Subcutaneous abdominal adipose tissue (tissue), 5 donors: ENCODE data around the gene KCNK17.
A peak's percentile ranks its signal among the peaks of the same experiment; 100 is the strongest.

ENCODE experiments used
- H3K27ac ChIP-seq: one replicate; pipeline ENCODE4 v1.7.0; 2013; ENCODE audit warnings: low read depth, mild to moderate bottlenecking, inconsistent platforms, low read length, moderate library complexity
- H3K27me3 ChIP-seq, 5 donors: one replicate each; pipeline ENCODE4 v1.7.0; 2013; ENCODE audit warnings: low read length in 5 of 5, inconsistent platforms in 1 of 5; ENCODE audit not compliant: control insufficient read depth in 5 of 5, insufficient read depth in 4 of 5
- H3K36me3 ChIP-seq, 5 donors: one replicate each; pipeline ENCODE4 v1.7.0; 2013; ENCODE audit warnings: low read length in 5 of 5; ENCODE audit not compliant: control insufficient read depth in 5 of 5, insufficient read depth in 5 of 5
- H3K4me1 ChIP-seq, 5 donors: one replicate each; pipeline ENCODE4 v1.7.0; 2013; ENCODE audit warnings: low read length in 5 of 5, mild to moderate bottlenecking in 3 of 5, moderate library complexity in 1 of 5; ENCODE audit not compliant: control insufficient read depth in 5 of 5, insufficient read depth in 5 of 5
- H3K4me3 ChIP-seq, 5 donors: one replicate each; pipeline ENCODE4 v1.7.0; 2013; ENCODE audit warnings: low read length in 5 of 5, low read depth in 1 of 5
- H3K9ac ChIP-seq, 5 donors: one replicate each; pipeline ENCODE4 v1.7.0; 2013; ENCODE audit warnings: low read length in 5 of 5, mild to moderate bottlenecking in 4 of 5, moderate library complexity in 3 of 5
- H3K9me3 ChIP-seq, 5 donors: one replicate each; pipeline ENCODE4 v1.7.0; 2013; ENCODE audit warnings: low read length in 5 of 5; ENCODE audit not compliant: control insufficient read depth in 5 of 5
- donor health status: healthy.
- donor health status: healthy.
- donor health status: healthy.
- donor health status: healthy.
- donor health status: healthy.

The KCNK17 gene

GRCh38 chr6:39303425-39304153 lies 10.6 kb downstream of the KCNK17 start:
- Histone ChIP-seq H3K4me1 (peaks cover 0 to 7% (median 3%) of the 10 kb centered on the region in 5 donors), H3K36me3 (no peaks in the 10 kb centered on the region), H3K27me3 (no peaks in the 10 kb centered on the region), H3K9me3 (peaks cover 0 to 5% (median 0%) of the 10 kb centered on the region in 5 donors), H3K9ac (no peak overlapping the region), H3K4me3 (no peak overlapping the region), H3K27ac (no peak overlapping the region)

GRCh38 chr6:39302669-39303424 lies 11.4 kb downstream of the KCNK17 start:
- H3K4me3 ChIP-seq = peak overlapping the region in 4 of 5 donors; percentile 28 to 57 (median 52)
- H3K27ac ChIP-seq = no peak overlapping the region
- H3K4me1 ChIP-seq = peaks cover 2 to 14% (median 6%) of the 10 kb centered on the region in 5 donors
- no peaks in the 10 kb centered on the region for H3K27me3 ChIP-seq
- no peak overlapping the region for H3K9ac ChIP-seq
- H3K9me3 ChIP-seq = peaks cover 0 to 5% (median 0%) of the 10 kb centered on the region in 5 donors
- no peaks in the 10 kb centered on the region for H3K36me3 ChIP-seq

GRCh38 chr6:39302011-39302410 lies 12.2 kb downstream of the KCNK17 start:
- Histone ChIP-seq H3K9ac (no peak overlapping the region), H3K27me3 (no peaks in the 10 kb centered on the region), H3K4me3 (no peak overlapping the region), H3K9me3 (peaks cover 0 to 5% (median 0%) of the 10 kb centered on the region in 5 donors), H3K27ac (no peak overlapping the region), H3K36me3 (no peaks in the 10 kb centered on the region), H3K4me1 (peaks cover 4 to 23% (median 15%) of the 10 kb centered on the region in 5 donors)

- Histone ChIP-seq H3K27me3 (no peaks in the 10 kb centered on the region), H3K9me3 (peaks cover 0 to 5% (median 0%) of the 10 kb centered on the region in 5 donors), H3K27ac (no peak overlapping the region), H3K36me3 (no peaks in the 10 kb centered on the region), H3K4me3 (no peak overlapping the region), H3K4me1 (peaks cover 6 to 27% (median 19%) of the 10 kb centered on the region in 5 donors), H3K9ac (no peak overlapping the region)
Observed at GRCh38 chr6:39301606-39302005, 12.6 kb downstream of the KCNK17 start.

- Histone ChIP-seq H3K4me1 (peaks cover 8 to 35% (median 27%) of the 10 kb centered on the region in 5 donors), H3K27me3 (no peaks in the 10 kb centered on the region), H3K36me3 (no peaks in the 10 kb centered on the region), H3K4me3 (no peak overlapping the region), H3K27ac (no peak overlapping the region), H3K9me3 (peaks cover 0 to 5% (median 0%) of the 10 kb centered on the region in 5 donors), H3K9ac (no peak overlapping the region)
Observed at GRCh38 chr6:39300739-39301138, 13.5 kb downstream of the KCNK17 start.

GRCh38 chr6:39298061-39298460 lies 16.2 kb downstream of the KCNK17 start:
- peaks cover 8 to 39% (median 28%) of the 10 kb centered on the region in 5 donors for H3K4me1 ChIP-seq
- H3K9ac ChIP-seq = no peak overlapping the region
- no peaks in the 10 kb centered on the region for H3K9me3 ChIP-seq
- no peaks in the 10 kb centered on the region for H3K27me3 ChIP-seq
- no peaks in the 10 kb centered on the region for H3K36me3 ChIP-seq
- no peak overlapping the region for H3K27ac ChIP-seq
- no peak overlapping the region for H3K4me3 ChIP-seq

- Histone ChIP-seq H3K4me3 (peak overlapping the region in 1 of 5 donors; percentile 39), H3K9ac (peak overlapping the region in 2 of 5 donors; percentile 13 to 48), H3K4me1 (peaks cover 6 to 34% (median 28%) of the 10 kb centered on the region in 5 donors), H3K27me3 (no peaks in the 10 kb centered on the region), H3K27ac (peak overlapping the region; percentile 69), H3K9me3 (no peaks in the 10 kb centered on the region), H3K36me3 (no peaks in the 10 kb centered on the region)
Observed at GRCh38 chr6:39296745-39297640, 17.2 kb downstream of the KCNK17 start.

- peak overlapping the region in 1 of 5 donors; percentile 9 for H3K9ac ChIP-seq
- H3K4me1 ChIP-seq = peaks cover 6 to 34% (median 28%) of the 10 kb centered on the region in 5 donors
- no peaks in the 10 kb centered on the region for H3K36me3 ChIP-seq
- no peak overlapping the region for H3K4me3 ChIP-seq
- H3K27ac ChIP-seq = peak overlapping the region; percentile 63
- no peaks in the 10 kb centered on the region for H3K27me3 ChIP-seq
- H3K9me3 ChIP-seq = no peaks in the 10 kb centered on the region
Observed at GRCh38 chr6:39295611-39296011, 18.6 kb downstream of the KCNK17 start.

- Histone ChIP-seq H3K9ac (no peak overlapping the region), H3K36me3 (no peaks in the 10 kb centered on the region), H3K9me3 (no peaks in the 10 kb centered on the region), H3K27me3 (no peaks in the 10 kb centered on the region), H3K27ac (no peak overlapping the region), H3K4me3 (no peak overlapping the region), H3K4me1 (peaks cover 6 to 34% (median 28%) of the 10 kb centered on the region in 5 donors)
Observed at GRCh38 chr6:39294899-39295298, 19.3 kb downstream of the KCNK17 start.
